C1 segment of cervical spinal cord (tissue), 14 donors: ENCODE data around the gene PITPNC1.

ENCODE experiments used
- DNase-seq, 14 donors: peaks; one replicate each; lab custom pipeline; 2025; lab: John Stamatoyannopoulos, UW

PITPNC1 gene

GRCh38 chr17:67546578-67547527, 169.8 kb downstream of the PITPNC1 start:
- peak in 9 of 14 donors; percentile 18 to 83 (median 44) for DNase-seq

GRCh38 chr17:67548693-67549092, 171.6 kb downstream of the PITPNC1 start:
- no peak for DNase-seq

GRCh38 chr17:67549820-67550219, 172.7 kb downstream of the PITPNC1 start:
- no peak for DNase-seq

- no peak for DNase-seq
Observed at GRCh38 chr17:67554634-67555033, 177.6 kb downstream of the PITPNC1 start.

- DNase-seq = peak in 3 of 14 donors; percentile 15 to 25 (median 24)
Observed at GRCh38 chr17:67555855-67556254, 178.8 kb downstream of the PITPNC1 start.

- DNase-seq = no peak
Observed at GRCh38 chr17:67557052-67557845, 180.2 kb downstream of the PITPNC1 start.

GRCh38 chr17:67557921-67558320, 180.8 kb downstream of the PITPNC1 start:
- DNase-seq = no peak

- DNase-seq = peak in 1 of 14 donors; percentile 25
Observed at GRCh38 chr17:67558740-67559380, 181.8 kb downstream of the PITPNC1 start.

GRCh38 chr17:67559381-67559966, 182.4 kb downstream of the PITPNC1 start:
- no peak for DNase-seq

GRCh38 chr17:67562005-67562404, 184.9 kb downstream of the PITPNC1 start:
- DNase-seq = peak in 1 of 14 donors; percentile 36

- DNase-seq = no peak
Observed at GRCh38 chr17:67563692-67564228, 186.7 kb downstream of the PITPNC1 start.

GRCh38 chr17:67565068-67565467, 188.0 kb downstream of the PITPNC1 start:
- DNase-seq = no peak

GRCh38 chr17:67566656-67567055, 189.6 kb downstream of the PITPNC1 start:
- no peak for DNase-seq

GRCh38 chr17:67569015-67569451, 192.0 kb downstream of the PITPNC1 start:
- no peak for DNase-seq

GRCh38 chr17:67569873-67570272, 192.8 kb downstream of the PITPNC1 start:
- DNase-seq = peak in 2 of 14 donors; percentile 17 to 72

- DNase-seq = no peak
Observed at GRCh38 chr17:67570797-67571196, 193.7 kb downstream of the PITPNC1 start.

GRCh38 chr17:67571478-67571877, 194.4 kb downstream of the PITPNC1 start:
- DNase-seq = no peak

- DNase-seq = no peak
Observed at GRCh38 chr17:67573987-67574657, 197.0 kb downstream of the PITPNC1 start.

- no peak for DNase-seq
Observed at GRCh38 chr17:67574658-67575293, 197.7 kb downstream of the PITPNC1 start.

- DNase-seq = no peak
Observed at GRCh38 chr17:67575325-67575724, 198.2 kb downstream of the PITPNC1 start.
